PC-9 (cell line): ENCODE results near the gene MFNG. TPM values are rescaled to one million over a fixed set of nuclear protein-coding genes. Genes with fewer than 3 reads are reported as not detected.

Source experiments
- BruUV-seq: library from RNA; stranded (reverse); fragments of 400-500 nt; replicated peaks from 2 replicates; lab custom pipeline; 2021; lab: Mats Ljungman, UMichigan
- CTCF ChIA-PET: fragments of 300-600 bp; sonication (Branson Sonifier 250); formaldehyde crosslinking; loops from one replicate; lab custom pipeline; 2022; ENCODE audit warnings: antibody characterized with exemption; lab: Charles Lee
- POLR2A ChIA-PET: fragments of 300-600 bp; sonication (Branson Sonifier 250); formaldehyde crosslinking; loops from one replicate; lab custom pipeline; 2022; ENCODE audit warnings: antibody characterized with exemption; ENCODE audit not compliant: unreplicated experiment; lab: Charles Lee
- DNase-seq, 2 experiments: peaks; one replicate each; pipeline versions ENCODE4 v3.0.0 to v3.0.0-alpha.2; 2015 to 2022; ENCODE audit warnings: mixed read lengths in 1 of 2
- H2AFZ ChIP-seq: fragments of 200-600 bp; sonication (generic); 2 replicates; pipeline ENCODE4 v1.8.1; 2017; ENCODE audit warnings: antibody characterized with exemption
- H3F3A ChIP-seq: fragments of 200-600 bp; sonication (generic); 2 replicates; pipeline ENCODE4 v1.8.1; 2017; ENCODE audit warnings: antibody characterized with exemption, mild to moderate bottlenecking, low read depth; ENCODE audit not compliant: insufficient read depth
- H3K27ac ChIP-seq: fragments of 200-600 bp; sonication (generic); 2 replicates; pipeline ENCODE4 v1.6.1; 2016; ENCODE audit warnings: mixed run types
- H3K27me3 ChIP-seq: fragments of 200-600 bp; sonication (generic); 2 replicates; pipeline ENCODE4 v1.6.1; 2016; ENCODE audit warnings: low read depth, mixed run types; ENCODE audit not compliant: insufficient read depth
- H3K36me3 ChIP-seq: fragments of 200-600 bp; sonication (generic); 2 replicates; pipeline ENCODE4 v1.6.1; 2016; ENCODE audit warnings: low read depth, mixed run types
- H3K4me1 ChIP-seq: fragments of 200-600 bp; sonication (generic); replicated peaks from 2 replicates; pipeline ENCODE4 v1.6.1; 2016; ENCODE audit warnings: mixed run types; ENCODE audit not compliant: insufficient read depth
- H3K4me2 ChIP-seq: fragments of 200-600 bp; sonication (generic); 2 replicates; pipeline ENCODE4 v1.6.1; 2017; ENCODE audit warnings: mixed run types
- H3K4me3 ChIP-seq: fragments of 200-600 bp; sonication (generic); 2 replicates; pipeline ENCODE4 v1.6.1; 2016; ENCODE audit warnings: mixed run types
- H3K79me2 ChIP-seq: fragments of 200-600 bp; sonication (generic); 2 replicates; pipeline ENCODE4 v1.6.1; 2017; ENCODE audit warnings: low read depth, mixed run types
- H3K9me2 ChIP-seq: fragments of 200-600 bp; sonication (generic); 2 replicates; pipeline ENCODE4 v1.8.1; 2017; ENCODE audit warnings: mild to moderate bottlenecking; ENCODE audit not compliant: insufficient read depth
- H3K9me3 ChIP-seq: fragments of 200-600 bp; sonication (generic); 2 replicates; pipeline ENCODE4 v1.8.1; 2016; ENCODE audit warnings: low read depth; ENCODE audit not compliant: insufficient read depth
- H4K20me1 ChIP-seq: fragments of 200-600 bp; sonication (generic); 2 replicates; pipeline ENCODE4 v1.8.1; 2017; ENCODE audit not compliant: insufficient read depth
- CTCF ChIP-seq: fragments of 200-600 bp; sonication (generic); conservative IDR thresholded peaks from 2 replicates; pipeline ENCODE4 v1.6.1; 2017; ENCODE audit warnings: mixed run types, antibody characterized with exemption, mild to moderate bottlenecking, moderate library complexity
- EZH2 ChIP-seq: fragments of 200-600 bp; sonication (generic); IDR thresholded peaks from 2 replicates; pipeline ENCODE4 v1.8.0; 2017; ENCODE audit warnings: antibody characterized with exemption, low read depth
- intact Hi-C: fragments of 100-400 bp; cut with micrococcal nuclease; formaldehyde crosslinking; loops from one replicate; pipeline ENCODE4 v1.10.0; 2022; ENCODE audit not compliant: unreplicated experiment
- total RNA-seq: library from RNA; stranded (reverse); gene quantifications from 2 replicates; pipeline ENCODE4 v1.2.3, GENCODE V29; 2021

Gene MFNG
- total RNA-seq, 1 experiment from 2014 or later: 28.1 TPM

- peak overlapping the region; percentile 30 for H3K4me2 ChIP-seq
- CTCF ChIA-PET: interaction anchor here (0.6 to 0.8 kb wide), 2 partner anchors 65 to 552 kb away, joined by 3 to 4 read pairs; no protein-coding TSS in a partner anchor
- no TSS peak for BruUV-seq
- H3K27me3 ChIP-seq: no peaks in the 10 kb centered on the region
- H3K9me2 ChIP-seq: no peaks in the 10 kb centered on the region
- DNase-seq: no peak
- peaks cover 50% of the 10 kb centered on the region for H3F3A ChIP-seq
- peaks cover 17% of the 10 kb centered on the region for H3K36me3 ChIP-seq
- TF ChIP-seq EZH2 (no peak), CTCF (no peak)
- intact Hi-C loops: loop anchor here (1.0 kb wide), 1 partner anchor 11 kb away; no protein-coding TSS in a partner anchor
- H2AFZ ChIP-seq: no peak overlapping the region
- no peaks in the 10 kb centered on the region for H3K79me2 ChIP-seq
- POLR2A ChIA-PET: interaction anchor here (0.7 kb wide), 1 partner anchor 183 kb away, joined by 4 read pairs; no protein-coding TSS in a partner anchor
- no peaks in the 10 kb centered on the region for H4K20me1 ChIP-seq
- H3K9me3 ChIP-seq: no peaks in the 10 kb centered on the region
- peaks cover 43% of the 10 kb centered on the region for H3K4me1 ChIP-seq
- H3K4me3 ChIP-seq: no peak overlapping the region
- peak overlapping the region; percentile 52; the same call in 1 of the 2 replicates for H3K27ac ChIP-seq
Observed at GRCh38 chr22:37501610-37502341, 15.6 kb upstream of the MFNG start.

- peaks cover 9% of the 10 kb centered on the region; the same call in 1 of the 2 replicates for H3K36me3 ChIP-seq
- no TSS peak for BruUV-seq
- intact Hi-C loops: no loop called here
Observed at GRCh38 chr22:37500745-37501609, 14.8 kb upstream of the MFNG start.

More at GRCh38 chr22:37500745-37501609, 14.8 kb upstream of the MFNG start:
- peaks cover 50% of the 10 kb centered on the region for H3F3A ChIP-seq
- H2AFZ ChIP-seq: no peak overlapping the region
- H3K4me3 ChIP-seq: no peak overlapping the region
- H3K79me2 ChIP-seq: no peaks in the 10 kb centered on the region
- no peaks in the 10 kb centered on the region for H4K20me1 ChIP-seq
- no peak overlapping the region for H3K27ac ChIP-seq
- H3K4me2 ChIP-seq: no peak overlapping the region
- no peaks in the 10 kb centered on the region for H3K27me3 ChIP-seq
- CTCF ChIA-PET: no interaction called here
- no peaks in the 10 kb centered on the region for H3K9me3 ChIP-seq
- peaks cover 43% of the 10 kb centered on the region for H3K4me1 ChIP-seq
- no peak for DNase-seq
- TF ChIP-seq CTCF: no peak
- no peak for TF ChIP-seq EZH2
- H3K9me2 ChIP-seq: no peaks in the 10 kb centered on the region
- POLR2A ChIA-PET: interaction anchor here (0.6 kb wide), 1 partner anchor 499 kb away, joined by 11 read pairs; no protein-coding TSS in a partner anchor
